ENCODE data around the gene CD70.
"Not testable (repeated sequence)": the region's sequence is repeated elsewhere in the genome, so short reads cannot be mapped to it uniquely, and the experiment has no call there.

The CD70 gene

DNA sequence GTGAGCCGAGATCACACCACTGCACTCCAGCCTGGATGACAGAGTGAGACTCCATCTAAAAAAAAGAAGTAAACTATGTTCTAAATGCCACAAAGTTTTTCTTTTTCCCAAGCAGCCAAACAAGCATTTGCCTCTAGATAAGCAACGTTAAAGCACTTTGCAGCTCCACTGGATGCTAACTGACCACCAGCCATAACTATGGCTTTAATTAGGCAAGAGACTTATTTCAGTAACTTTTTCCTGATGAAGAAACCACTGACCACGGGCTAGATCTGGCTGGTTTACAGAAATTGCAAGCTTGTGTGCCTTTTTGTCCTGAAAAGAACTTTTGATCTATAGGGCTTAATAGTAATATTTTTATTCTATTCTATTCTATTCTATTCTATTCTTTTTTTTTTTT is 22.1 kb downstream of the CD70 start:
- DNase-seq, result no peak

DNA sequence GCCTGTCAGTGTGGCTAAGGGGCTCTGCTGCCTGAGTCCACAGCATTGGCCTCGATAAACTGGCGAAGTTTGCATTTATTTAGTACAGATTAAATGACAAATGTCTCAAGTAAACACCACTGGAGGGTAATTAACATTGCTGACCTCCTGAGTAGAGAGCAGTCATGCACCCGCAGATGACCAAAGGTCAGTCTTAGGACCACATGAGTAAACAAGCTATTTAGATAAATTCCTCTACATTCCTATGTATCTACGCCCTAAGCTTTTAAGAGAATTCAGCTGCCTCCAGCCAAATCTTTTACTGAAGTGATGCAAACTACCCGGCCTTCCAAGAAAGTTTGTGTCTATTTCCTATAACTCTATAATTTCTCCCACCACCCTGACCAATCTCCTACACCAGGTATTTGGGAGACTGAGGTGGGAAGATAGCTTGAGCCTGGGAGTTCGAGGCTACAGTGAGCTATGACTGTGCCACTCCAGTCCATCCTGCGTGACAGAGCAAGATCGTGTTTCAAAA is 22.9 kb downstream of the CD70 start:
- DNase-seq, result no peak

DNA sequence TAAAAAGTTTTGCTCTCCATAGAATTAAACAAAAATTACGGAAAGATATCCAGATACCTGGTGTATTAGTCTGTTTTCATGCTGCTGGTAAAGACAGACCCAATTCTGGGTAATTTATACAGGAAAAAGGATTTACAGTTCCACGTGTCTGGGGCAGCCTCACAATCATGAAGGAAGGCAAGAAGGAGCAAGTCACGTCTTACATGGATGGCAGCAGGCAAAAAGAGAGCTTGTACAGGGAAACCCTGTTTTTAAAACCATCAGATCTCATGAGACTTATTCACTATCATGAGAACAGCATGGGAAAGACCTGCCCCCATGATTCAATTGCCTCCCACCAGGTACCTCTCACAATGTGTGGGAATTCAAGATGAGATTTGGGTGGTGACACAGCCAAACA is 24.2 kb downstream of the CD70 start:
- not testable (repeated sequence) for DNase-seq

DNA sequence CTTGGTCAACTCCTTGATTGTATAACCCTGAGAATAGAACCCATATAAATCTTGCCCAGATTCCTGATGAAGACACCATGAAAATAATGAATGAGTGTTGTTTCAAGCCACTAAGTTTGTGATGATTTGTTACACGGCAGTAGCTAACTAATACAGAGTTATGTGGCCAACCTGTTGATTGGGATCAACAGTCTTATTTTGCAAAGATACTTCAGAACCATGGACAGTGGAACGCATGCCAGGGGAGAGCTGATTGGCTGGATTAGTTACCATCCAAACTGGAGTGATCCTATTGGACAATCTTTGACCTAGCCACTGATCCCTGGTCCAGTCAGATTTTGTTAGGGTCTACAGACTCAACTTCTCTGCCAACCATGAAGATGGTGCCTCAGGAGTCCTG is 26.6 kb downstream of the CD70 start:
- DNase-seq, result peak; percentile 22

DNA sequence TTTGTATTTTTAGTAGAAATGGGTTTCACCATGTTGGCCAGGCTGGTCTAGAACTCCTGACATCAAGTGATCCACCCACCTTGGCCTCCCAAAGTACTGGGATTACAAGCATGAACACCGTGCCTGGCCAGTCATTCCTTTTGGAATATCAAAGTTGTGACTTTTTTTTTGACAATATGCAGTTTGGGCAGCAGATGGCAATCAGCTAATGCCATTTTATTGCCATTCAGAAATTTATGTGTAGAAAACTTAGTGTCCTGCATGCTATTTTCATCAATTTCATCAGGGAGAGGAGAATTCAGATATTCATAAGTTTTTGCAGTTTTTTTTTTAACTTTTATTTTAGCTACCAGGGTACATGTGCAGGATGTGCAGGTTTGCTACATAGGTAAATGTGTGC is 28.5 kb downstream of the CD70 start:
- DNase-seq, result not testable (repeated sequence)

DNA sequence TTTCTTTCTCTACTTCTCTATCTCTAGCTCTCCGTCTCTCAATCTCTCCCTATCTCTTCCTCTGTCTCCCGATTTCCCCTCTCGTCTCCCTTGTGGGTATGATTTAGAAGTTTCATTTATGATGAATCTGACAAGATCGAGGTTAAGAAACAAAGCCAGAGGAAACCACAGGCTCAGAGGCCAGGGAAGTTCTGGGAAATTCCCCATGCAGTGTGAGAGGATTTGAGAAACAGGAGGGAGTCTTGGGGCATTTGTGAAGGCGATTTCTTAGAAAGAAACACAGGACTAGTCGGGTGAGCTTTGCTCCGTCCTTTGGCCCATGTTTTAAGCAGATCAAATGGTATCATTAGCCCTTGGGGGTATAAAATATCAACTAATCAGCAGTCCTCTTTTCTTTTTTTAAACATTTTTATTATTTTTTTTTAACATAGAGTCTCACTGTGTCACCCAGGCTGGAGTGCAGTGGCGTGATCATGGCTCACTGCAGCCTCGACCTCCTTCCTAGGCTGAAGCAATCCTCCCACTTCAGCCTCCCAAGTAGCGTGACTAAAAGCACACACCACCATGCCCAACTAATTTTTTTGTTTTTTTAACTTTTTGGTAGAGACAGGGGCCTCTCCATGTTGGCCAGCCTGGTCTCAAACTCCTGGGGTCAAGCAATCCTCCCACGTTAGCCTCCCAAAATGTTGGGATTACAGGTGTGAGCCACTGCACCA is 34.3 kb downstream of the CD70 start:
- no peak for DNase-seq

DNA sequence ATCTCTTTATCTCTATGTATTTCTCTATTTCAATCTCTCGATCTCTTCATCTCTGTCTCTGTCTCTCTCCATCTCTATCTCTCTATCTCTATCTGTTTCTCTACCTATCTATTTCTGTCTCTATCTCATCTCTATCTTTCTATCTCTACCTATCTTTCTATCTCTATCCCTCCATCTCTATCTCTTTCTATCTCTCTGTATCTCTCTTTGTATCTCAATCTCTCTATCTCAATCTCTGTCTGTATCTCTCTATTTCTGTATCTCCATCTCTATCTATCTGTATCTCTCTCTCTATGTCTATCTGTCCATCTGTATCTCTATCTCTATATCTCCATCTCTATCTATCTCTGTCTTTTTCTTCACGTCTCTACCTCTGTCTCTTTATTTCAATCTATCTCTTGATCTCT is 34.9 kb downstream of the CD70 start:
- DNase-seq, result no peak

DNA sequence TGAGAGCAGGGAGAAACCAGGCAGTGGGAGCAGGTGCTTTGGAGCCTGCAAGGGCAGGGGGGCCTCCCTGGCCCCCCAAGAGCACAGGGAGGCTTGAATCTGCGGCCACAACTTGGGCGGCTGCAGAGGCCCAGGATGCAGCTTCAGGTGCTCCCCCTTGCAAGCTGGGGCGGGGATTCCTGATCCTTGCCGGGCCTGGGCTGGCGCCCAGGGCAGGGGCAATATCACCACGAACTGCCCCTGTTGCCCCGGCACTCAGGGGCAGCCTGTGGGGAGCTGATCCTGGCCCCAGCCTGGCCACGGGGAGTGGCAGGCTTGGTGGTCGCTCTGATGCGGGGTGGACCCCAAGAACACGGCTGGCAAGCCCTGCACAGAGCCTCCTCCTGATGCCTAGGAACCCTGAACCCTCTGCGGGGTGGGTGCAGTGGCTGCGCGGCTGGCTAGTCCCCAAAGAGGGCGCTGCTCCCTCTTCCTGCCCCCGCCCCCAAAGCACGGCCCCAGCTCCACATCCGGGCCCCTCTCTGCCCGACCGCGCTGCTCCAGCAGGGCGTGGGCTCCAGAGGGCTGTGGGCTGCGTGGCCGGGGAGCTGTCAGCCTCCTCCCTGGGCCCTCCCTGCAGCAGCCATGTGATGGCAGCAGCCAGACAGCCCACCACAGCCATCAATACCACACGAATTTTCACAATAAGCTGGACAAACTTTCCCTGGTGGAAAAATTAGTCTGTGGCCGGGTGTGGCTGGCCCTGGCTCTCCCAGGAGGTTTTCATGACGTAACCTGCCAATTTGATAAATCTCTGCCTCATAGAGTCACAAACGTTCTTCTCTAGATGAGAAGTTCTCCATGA is 39.1 kb downstream of the CD70 start:
- DNase-seq, result peak; percentile 72

DNA sequence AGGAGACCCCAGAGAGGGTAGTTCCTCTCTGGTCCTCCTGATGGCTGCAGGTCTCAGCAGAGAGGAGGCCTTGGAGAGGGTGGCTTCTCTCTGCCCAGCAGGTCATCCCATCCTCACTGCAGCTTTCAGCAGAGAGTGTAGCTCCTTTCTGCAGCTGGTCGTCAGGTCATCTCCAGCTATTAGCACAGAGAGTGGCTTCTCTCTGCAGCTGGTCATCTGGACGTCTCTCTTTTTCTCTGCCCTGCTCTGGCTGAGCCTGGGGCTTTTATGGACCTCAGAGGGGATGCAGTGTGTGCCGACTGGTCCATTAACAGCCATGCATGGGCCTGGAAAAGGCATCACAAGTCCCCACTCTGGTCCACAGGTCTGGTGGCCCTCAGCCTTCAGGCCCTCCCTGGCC is 39.9 kb downstream of the CD70 start:
- no peak for DNase-seq

DNA sequence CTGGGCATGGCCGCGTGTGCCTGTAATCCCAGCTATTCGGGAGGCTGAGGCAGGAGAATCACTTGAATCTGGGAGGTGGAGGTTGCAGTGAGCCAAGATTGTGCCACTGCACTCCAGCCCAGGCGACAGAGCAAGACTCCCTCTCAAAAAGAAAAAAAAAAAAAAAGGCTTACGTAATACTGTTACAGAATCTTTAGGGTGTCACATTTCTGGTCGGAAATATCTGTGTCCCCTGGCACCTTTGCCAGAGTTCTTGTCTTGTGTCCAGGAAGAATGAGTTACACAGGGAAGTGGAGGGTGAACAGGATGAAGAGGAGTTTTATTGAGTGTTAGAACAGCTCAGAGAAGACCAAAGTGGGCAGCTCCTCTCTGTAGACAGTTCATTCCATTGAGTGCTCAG is 40.3 kb downstream of the CD70 start:
- not testable (repeated sequence) for DNase-seq

DNA sequence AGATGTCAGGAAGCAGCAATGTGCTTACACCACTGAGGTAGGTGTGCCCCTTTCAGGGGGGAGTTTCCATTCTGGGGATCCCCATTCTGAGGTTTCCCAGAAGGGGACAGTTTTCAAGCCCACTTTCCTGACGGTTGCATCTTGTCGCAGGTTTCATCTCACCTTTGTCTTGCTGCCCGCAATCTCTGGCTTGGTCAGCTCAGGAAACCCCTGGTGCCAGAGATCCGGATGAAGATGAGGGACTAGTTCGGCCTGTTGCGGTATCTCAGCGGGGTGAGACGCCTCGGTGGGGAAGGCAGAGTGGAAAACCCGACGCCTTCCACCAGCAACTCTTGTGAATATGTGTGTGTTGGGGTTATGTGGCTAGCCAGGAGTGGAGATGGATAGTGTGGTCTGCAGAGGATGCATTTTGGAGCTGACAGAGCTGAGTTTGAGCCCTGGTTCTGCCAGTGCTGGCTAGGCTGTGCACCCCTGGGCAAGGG is 47.0 kb downstream of the CD70 start:
- DNase-seq, result peak; percentile 41

DNA sequence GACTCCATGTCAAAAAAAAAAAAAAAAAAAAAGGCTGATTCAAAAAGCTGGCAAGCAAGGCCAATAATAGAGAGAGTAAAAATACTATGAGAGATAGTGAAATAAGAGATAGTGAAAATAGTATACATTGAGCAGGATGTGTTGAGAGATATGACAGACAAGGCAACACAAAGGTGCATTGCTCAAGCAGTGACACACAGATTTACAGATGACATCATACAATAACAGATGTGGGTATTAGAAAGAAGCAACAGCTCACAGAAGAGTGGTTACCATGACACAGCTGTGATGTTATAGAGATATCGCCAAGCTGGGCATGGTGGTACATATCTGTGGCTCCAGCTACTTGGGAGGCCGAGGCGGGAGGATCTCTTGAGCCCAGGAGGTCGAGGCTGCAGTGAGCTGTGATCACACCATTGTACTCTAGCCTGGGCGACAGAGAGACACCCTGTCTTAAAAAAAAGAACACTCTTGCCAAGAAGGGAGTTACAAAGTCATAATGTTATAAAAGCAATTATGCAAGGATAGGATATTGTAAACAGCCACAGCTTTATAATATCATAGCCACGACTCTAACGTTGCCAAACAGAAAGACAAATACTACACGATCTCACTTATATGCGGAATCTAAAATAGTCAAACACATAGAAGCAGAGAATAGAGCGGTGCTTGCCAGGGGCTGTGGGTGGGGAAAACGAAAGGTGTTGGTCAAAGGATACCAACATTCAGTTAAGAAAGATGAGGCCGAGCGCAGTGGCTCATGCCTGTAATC is 49.8 kb downstream of the CD70 start:
- no peak for DNase-seq

DNA sequence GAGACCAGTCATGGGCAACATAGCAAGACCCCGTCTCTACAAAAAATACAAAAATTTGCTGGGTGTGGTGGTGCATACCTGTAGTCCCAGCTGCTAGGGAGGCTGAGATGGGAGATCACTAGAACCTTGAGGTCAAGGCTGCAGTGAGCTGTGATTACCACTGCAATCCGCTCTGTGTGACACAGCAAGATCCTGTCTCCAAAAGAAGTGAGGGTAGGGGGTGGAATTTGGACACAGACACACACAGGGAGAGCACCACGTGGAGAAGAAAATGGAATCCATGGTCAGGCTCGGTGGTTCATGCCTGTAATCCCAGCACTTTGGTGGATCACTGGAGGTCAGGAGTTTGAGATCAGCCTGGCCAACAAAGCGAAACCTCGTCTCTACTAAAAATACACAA is 51.4 kb downstream of the CD70 start:
- no peak for DNase-seq

Data from CD4-positive, alpha-beta T cell treated with Interleukin-21 for 1 hour (primary cell).